C4-2B (cell line): Measurements from ENCODE around the gene TFDP2.

ENCODE experiments used
- CTCF ChIP-seq: fragments of 450-650 bp; conservative IDR thresholded peaks from 2 replicates; pipeline ENCODE4 v1.5.1; 2017; ENCODE audit warnings: mild to moderate bottlenecking
- ZFX ChIP-seq: fragments of 450-650 bp; IDR thresholded peaks from 2 replicates; pipeline ENCODE4 v1.6.1; 2017

DNA sequence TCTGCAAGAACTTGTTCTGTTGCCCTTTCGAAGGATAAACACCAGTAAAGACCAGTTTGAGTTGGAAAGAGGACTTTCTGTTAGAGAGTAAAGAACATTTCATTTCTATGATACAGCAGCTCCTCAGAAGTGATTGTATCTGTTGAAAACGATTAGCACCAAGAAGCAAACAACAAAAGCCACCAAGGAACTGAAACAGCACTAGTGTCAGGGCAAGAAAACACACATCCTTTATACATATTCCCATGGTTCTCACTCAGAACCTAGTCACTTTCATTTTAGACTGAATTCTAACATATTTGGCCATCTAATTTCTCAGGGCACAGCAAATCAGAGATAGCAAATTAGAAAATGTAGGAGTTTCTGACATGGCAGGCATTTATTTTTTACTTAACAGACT, 156.8 kb downstream of the TFDP2 start:
- TF ChIP-seq CTCF, result no peak
- TF ChIP-seq ZFX, result no peak
